ENCODE measurements around the gene RAI14. TPM values are rescaled to one million over a fixed set of nuclear protein-coding genes. Genes with fewer than 3 reads are reported as not detected.

RAI14 gene
- total RNA-seq, 1 experiment from 2014 or later, result 133 TPM

- ChIA-PET CTCF (interaction anchor here (0.6 kb wide), 1 partner anchor 100 kb away, joined by 3 read pairs; no protein-coding TSS in a partner anchor), POLR2A (ENCODE audit: unreplicated experiment) (no interaction called here)
- H3F3A ChIP-seq (ENCODE audit: insufficient read depth, low read depth), result peaks cover 5% of the 10 kb centered on the region; the same call in 1 of the 2 replicates
- intact Hi-C loops (cut with micrococcal nuclease; ENCODE audit: unreplicated experiment), result no loop called here
- no peaks in the 10 kb centered on the region for H4K20me1 ChIP-seq (ENCODE audit: insufficient read depth)
- H3K79me2 ChIP-seq (ENCODE audit: low read depth), result no peaks in the 10 kb centered on the region
- no peak overlapping the region for H2AFZ ChIP-seq
- H3K27me3 ChIP-seq (ENCODE audit: insufficient read depth, low read depth), result no peaks in the 10 kb centered on the region
- H3K27ac ChIP-seq, result no peak overlapping the region
- H3K9me3 ChIP-seq (ENCODE audit: insufficient read depth, low read depth), result 0 out of 2 replicates have a peak, but pooled peaks cover 5% of the 10 kb centered on the region
- no peaks in the 10 kb centered on the region for H3K36me3 ChIP-seq (ENCODE audit: low read depth)
- no peaks in the 10 kb centered on the region for H3K9me2 ChIP-seq (ENCODE audit: insufficient read depth)
- no TSS peak for BruUV-seq (replicated peaks)
- H3K4me1 ChIP-seq (replicated peaks; ENCODE audit: insufficient read depth), result peaks cover 7% of the 10 kb centered on the region; the same call in 1 of the 2 replicates
- TF ChIP-seq EZH2 (IDR thresholded peaks at IDR 0.05; ENCODE audit: low read depth) (no peak), CTCF (conservative IDR thresholded peaks at IDR 0.05) (no peak)
- no peak overlapping the region for H3K4me2 ChIP-seq
- H3K4me3 ChIP-seq, result no peak overlapping the region
- DNase-seq, result no peak
Observed at GRCh38 chr5:34626751-34627150, 29.4 kb upstream of the RAI14 start.

GRCh38 chr5:34627794-34628193 is 28.3 kb upstream of the RAI14 start:
- no peak overlapping the region for H2AFZ ChIP-seq
- CTCF ChIA-PET, result no interaction called here

GRCh38 chr5:34628373-34628772 is 27.8 kb upstream of the RAI14 start:
- no peak for DNase-seq
- Histone ChIP-seq H3K4me1 (replicated peaks; ENCODE audit: insufficient read depth) (peaks cover 7% of the 10 kb centered on the region; the same call in 1 of the 2 replicates), H3K4me2 (no peak overlapping the region), H4K20me1 (ENCODE audit: insufficient read depth) (no peaks in the 10 kb centered on the region), H3K27me3 (ENCODE audit: insufficient read depth, low read depth) (no peaks in the 10 kb centered on the region), H3F3A (ENCODE audit: insufficient read depth, low read depth) (no peaks in the 10 kb centered on the region), H3K9me3 (ENCODE audit: insufficient read depth, low read depth) (0 out of 2 replicates have a peak, but pooled peaks cover 5% of the 10 kb centered on the region), H2AFZ (no peak overlapping the region), H3K27ac (no peak overlapping the region), H3K9me2 (ENCODE audit: insufficient read depth) (no peaks in the 10 kb centered on the region), H3K36me3 (ENCODE audit: low read depth) (no peaks in the 10 kb centered on the region), H3K79me2 (ENCODE audit: low read depth) (no peaks in the 10 kb centered on the region), H3K4me3 (no peak overlapping the region)
- intact Hi-C loops (cut with micrococcal nuclease; ENCODE audit: unreplicated experiment), result no loop called here
- CTCF ChIA-PET, result no interaction called here
- POLR2A ChIA-PET (ENCODE audit: unreplicated experiment), result no interaction called here
- BruUV-seq (replicated peaks), result no TSS peak
- TF ChIP-seq EZH2 (IDR thresholded peaks at IDR 0.05; ENCODE audit: low read depth), result no peak
- no peak for TF ChIP-seq CTCF (conservative IDR thresholded peaks at IDR 0.05)

More at GRCh38 chr5:34627794-34628193, 28.3 kb upstream of the RAI14 start:
- no peak overlapping the region for H3K4me2 ChIP-seq
- no TSS peak for BruUV-seq (replicated peaks)
- H3K9me2 ChIP-seq (ENCODE audit: insufficient read depth), result no peaks in the 10 kb centered on the region
- H3K27ac ChIP-seq, result no peak overlapping the region
- no peaks in the 10 kb centered on the region for H3K27me3 ChIP-seq (ENCODE audit: insufficient read depth, low read depth)
- no peaks in the 10 kb centered on the region for H4K20me1 ChIP-seq (ENCODE audit: insufficient read depth)
- 0 out of 2 replicates have a peak, but pooled peaks cover 5% of the 10 kb centered on the region for H3K9me3 ChIP-seq (ENCODE audit: insufficient read depth, low read depth)
- peaks cover 7% of the 10 kb centered on the region; the same call in 1 of the 2 replicates for H3K4me1 ChIP-seq (replicated peaks; ENCODE audit: insufficient read depth)
- no peak for TF ChIP-seq EZH2 (IDR thresholded peaks at IDR 0.05; ENCODE audit: low read depth)
- no peak for TF ChIP-seq CTCF (conservative IDR thresholded peaks at IDR 0.05)
- no peaks in the 10 kb centered on the region for H3K36me3 ChIP-seq (ENCODE audit: low read depth)
- H3K4me3 ChIP-seq, result no peak overlapping the region
- no peaks in the 10 kb centered on the region for H3F3A ChIP-seq (ENCODE audit: insufficient read depth, low read depth)
- DNase-seq, result peak in 1 of 2 experiments; percentile 38
- no peaks in the 10 kb centered on the region for H3K79me2 ChIP-seq (ENCODE audit: low read depth)
- POLR2A ChIA-PET (ENCODE audit: unreplicated experiment), result interaction anchor here (0.6 kb wide), 1 partner anchor 42 kb away, joined by 5 read pairs; no protein-coding TSS in a partner anchor
- intact Hi-C loops (cut with micrococcal nuclease; ENCODE audit: unreplicated experiment), result no loop called here
